Astrocyte of the cerebellum (primary cell): Measurements from ENCODE around the gene EVC.

Experiments used
- DNase-seq: peaks from one replicate; pipeline ENCODE4 v3.0.0-alpha.2; 2011; ENCODE audit warnings: low read depth
- H3K4me3 ChIP-seq: 2 replicates; pipeline ENCODE4 v1.5.1; 2011; ENCODE audit warnings: mild to moderate bottlenecking, low read depth, low read length, moderate library complexity
- in situ Hi-C: cut with HindIII; loops from 2 replicates; pipeline ENCODE4 v1.10.0; 2017; ENCODE audit warnings: low sequenced_read_pairs
- TF ChIP-seq, protein P1 (sequence below): IDR thresholded peaks from 2 replicates; pipeline ENCODE4 v1.5.1; 2012; ENCODE audit warnings: low read length, low read depth, moderate library complexity, mild to moderate bottlenecking; ENCODE audit errors: missing control alignments

EVC gene

DNA sequence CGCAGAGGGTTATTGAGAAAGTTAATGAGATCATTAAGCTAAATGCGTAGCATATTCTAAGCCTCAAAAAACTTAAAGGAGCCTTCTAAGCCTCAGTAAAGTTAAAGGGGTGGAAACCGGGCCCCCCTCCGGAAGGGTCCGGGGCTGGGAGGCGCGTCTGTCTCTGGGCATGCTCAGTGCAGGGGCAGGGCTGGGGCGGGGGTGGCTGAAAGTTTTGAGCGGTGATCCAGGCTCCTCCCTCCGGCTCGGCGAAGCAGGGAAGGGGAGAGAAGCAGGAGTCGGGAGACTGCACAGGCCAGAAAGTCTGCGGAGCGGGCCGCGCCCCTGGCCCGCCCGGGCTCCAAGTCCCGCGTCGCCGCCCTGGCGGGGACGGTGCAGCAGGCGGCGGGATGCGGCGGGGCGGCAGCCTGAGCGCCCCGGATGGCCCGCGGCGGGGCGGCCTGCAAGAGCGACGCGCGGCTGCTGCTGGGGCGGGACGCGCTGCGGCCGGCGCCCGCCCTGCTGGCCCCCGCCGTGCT, at the start of gene EVC:
EVC (plus strand) TSS at position 241 of the 518 bp plus-strand sequence; CDS start at position 421, 180 bp downstream.
- in situ Hi-C loops = no loop called here
- TF ChIP-seq, protein P1, sequence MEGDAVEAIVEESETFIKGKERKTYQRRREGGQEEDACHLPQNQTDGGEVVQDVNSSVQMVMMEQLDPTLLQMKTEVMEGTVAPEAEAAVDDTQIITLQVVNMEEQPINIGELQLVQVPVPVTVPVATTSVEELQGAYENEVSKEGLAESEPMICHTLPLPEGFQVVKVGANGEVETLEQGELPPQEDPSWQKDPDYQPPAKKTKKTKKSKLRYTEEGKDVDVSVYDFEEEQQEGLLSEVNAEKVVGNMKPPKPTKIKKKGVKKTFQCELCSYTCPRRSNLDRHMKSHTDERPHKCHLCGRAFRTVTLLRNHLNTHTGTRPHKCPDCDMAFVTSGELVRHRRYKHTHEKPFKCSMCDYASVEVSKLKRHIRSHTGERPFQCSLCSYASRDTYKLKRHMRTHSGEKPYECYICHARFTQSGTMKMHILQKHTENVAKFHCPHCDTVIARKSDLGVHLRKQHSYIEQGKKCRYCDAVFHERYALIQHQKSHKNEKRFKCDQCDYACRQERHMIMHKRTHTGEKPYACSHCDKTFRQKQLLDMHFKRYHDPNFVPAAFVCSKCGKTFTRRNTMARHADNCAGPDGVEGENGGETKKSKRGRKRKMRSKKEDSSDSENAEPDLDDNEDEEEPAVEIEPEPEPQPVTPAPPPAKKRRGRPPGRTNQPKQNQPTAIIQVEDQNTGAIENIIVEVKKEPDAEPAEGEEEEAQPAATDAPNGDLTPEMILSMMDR = no peak
- H3K4me3 ChIP-seq = peak within 1 kb of the TSS; percentile 56
- peak; percentile 23 for DNase-seq

DNA sequence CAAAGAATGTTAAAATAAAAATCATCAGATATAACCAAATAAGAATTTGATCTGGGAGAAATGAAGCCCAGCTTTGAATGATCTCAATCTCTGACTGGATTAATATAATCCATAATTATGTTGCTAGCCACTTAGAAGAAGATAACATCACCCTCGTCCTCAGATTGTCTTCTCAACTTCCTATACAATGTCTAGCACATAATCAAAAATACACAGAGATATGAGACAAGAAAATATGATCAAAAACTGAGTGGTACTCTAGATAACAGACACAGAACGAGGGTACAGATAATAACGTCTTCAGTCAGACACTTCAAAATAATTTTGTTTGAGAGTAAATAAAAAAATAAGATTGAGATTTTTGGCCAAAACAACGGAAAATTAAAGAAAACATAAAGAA, 49.8 kb upstream of the EVC start:
- no peak for DNase-seq
- no peak overlapping the region for H3K4me3 ChIP-seq
- in situ Hi-C loops = no loop called here
- TF ChIP-seq, protein P1 = no peak

DNA sequence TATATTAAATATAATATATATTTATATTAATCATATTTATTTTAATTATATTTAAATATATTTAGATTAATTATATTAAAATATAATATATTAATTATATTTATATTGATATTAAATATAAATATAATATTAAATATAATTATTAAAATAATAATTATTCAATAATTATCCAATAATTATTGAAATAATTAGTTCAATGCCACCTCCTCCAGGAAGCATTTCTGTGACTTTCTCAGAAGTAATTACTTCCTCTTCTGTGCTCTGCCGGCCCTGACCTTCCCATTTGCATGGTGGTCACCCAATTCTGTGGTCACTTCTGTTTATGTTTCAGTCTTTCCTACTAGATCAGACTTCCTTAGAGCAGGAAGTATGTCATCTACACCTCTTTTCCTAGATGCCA, 48.4 kb upstream of the EVC start:
- in situ Hi-C loops = no loop called here
- TF ChIP-seq, protein P1 = no peak
- no peak overlapping the region for H3K4me3 ChIP-seq
- DNase-seq = no peak

DNA sequence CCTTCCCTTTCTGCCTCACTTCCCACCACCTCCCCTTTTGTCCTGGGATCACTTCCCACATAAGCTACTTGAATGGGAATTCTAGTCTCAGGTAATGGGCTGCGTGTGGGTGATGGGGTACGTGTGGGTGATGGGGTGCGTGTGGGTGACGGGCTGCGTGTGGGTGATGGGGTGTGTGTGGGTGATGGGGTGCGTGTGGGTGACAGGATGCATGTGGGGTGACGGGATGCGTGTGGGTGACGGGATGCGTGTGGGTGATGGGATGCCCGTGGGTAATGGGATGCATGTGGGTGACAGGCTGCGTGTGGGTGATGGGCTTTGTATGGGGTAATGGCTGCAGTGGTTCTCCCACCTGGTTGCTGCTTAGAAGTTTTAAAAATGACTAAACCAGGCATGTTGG, 46.2 kb upstream of the EVC start:
- DNase-seq = no peak
- TF ChIP-seq, protein P1 = no peak
- H3K4me3 ChIP-seq = no peak overlapping the region
- in situ Hi-C loops = no loop called here

DNA sequence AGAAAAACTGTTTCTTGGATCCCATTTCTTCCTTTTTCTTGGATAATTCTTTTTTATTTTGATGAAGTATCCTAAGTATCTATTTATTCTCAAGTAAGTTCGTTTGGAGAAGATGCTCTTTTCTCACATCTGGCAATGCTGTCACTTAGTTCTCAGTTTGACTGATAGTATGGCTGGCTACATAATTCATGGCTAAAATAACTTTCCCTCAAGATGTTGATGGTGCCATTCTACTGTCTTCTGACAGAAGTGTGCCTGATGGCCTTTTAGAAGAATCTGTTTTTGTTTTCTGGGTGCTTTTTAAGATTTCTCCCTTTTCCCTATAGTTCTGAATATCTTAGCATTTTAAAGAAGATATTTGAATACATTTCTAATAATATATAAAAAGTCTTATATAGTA, 44.3 kb upstream of the EVC start:
- TF ChIP-seq, protein P1 = no peak
- DNase-seq = no peak
- in situ Hi-C loops = no loop called here
- H3K4me3 ChIP-seq = no peak overlapping the region

DNA sequence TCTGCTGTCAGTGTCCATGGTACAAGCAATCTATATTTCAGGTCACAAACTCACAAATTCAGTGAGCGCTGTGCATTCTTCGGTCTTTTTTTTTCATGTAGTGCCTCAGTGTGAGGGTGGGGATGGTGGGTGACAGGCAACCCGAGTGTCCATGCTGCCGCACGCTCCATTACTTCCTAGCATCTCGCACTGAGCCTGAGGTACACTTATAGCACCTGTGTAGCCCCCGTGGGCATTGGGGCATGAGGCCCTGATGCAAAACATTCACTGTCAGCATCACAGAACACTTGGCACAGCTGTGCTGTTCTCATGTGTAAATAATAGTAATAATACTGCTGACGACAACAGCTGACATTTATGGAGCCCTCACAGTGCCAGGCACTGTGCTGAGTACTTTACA, 34.2 kb upstream of the EVC start:
- DNase-seq = no peak
- in situ Hi-C loops = no loop called here
- H3K4me3 ChIP-seq = no peak overlapping the region
- TF ChIP-seq, protein P1 = no peak
